CD4-positive, alpha-beta memory T cell (primary cell): ENCODE measurements around the gene TRIM65. TPM values are rescaled to one million over a fixed set of nuclear protein-coding genes. Genes with fewer than 3 reads are reported as not detected.

ENCODE experiments used
- CTCF ChIA-PET: fragments of 350-600 bp; sonication (Branson Sonifier 250); formaldehyde crosslinking; loops from one replicate; lab custom pipeline; 2021; ENCODE audit warnings: inconsistent platforms; ENCODE audit not compliant: partially characterized antibody; lab: Charles Lee
- POLR2A ChIA-PET: fragments of 350-600 bp; sonication (Branson Sonifier 250); formaldehyde crosslinking; loops from one replicate; lab custom pipeline; 2021; ENCODE audit not compliant: partially characterized antibody; lab: Charles Lee
- DNase-seq, 5 donors: peaks; one replicate each; pipeline versions ENCODE4 v3.0.0 to v3.0.0-alpha.2; 2020 to 2022; ENCODE audit warnings: mixed read lengths in 1 of 5
- H3K27ac ChIP-seq: one replicate; pipeline ENCODE4 v1.7.0; 2013; ENCODE audit warnings: low read depth, low read length
- H3K27me3 ChIP-seq: 2 replicates; pipeline ENCODE4 v1.7.0; 2013; ENCODE audit warnings: mild to moderate bottlenecking, low read length, moderate library complexity; ENCODE audit not compliant: insufficient read depth
- H3K36me3 ChIP-seq: 2 replicates; pipeline ENCODE4 v1.7.0; 2013; ENCODE audit warnings: mild to moderate bottlenecking, low read length, moderate library complexity; ENCODE audit not compliant: insufficient read depth
- H3K4me1 ChIP-seq: 2 replicates; pipeline ENCODE4 v1.7.0; 2013; ENCODE audit warnings: mild to moderate bottlenecking, low read length, moderate library complexity; ENCODE audit not compliant: insufficient read depth
- H3K4me3 ChIP-seq, 2 donors: one replicate each; pipeline ENCODE4 v1.7.0; 2013; ENCODE audit warnings: low read length in 2 of 2, mild to moderate bottlenecking in 1 of 2
- H3K9me3 ChIP-seq, 2 donors: one replicate each; pipeline ENCODE4 v1.7.0; 2013; ENCODE audit warnings: low read length in 2 of 2, control low read depth in 1 of 2; ENCODE audit not compliant: control insufficient read depth in 1 of 2
- H3K27ac Mint-ChIP-seq, 7 donors: one replicate each; pipeline ENCODE4 v1.8.0; 2020 to 2021; ENCODE audit warnings: mixed read lengths in 7 of 7, mild to moderate bottlenecking in 6 of 7, inconsistent platforms in 3 of 7, moderate library complexity in 3 of 7
- H3K27me3 Mint-ChIP-seq, 2 donors: one replicate each; pipeline ENCODE4 v1.8.0; 2020 to 2021; ENCODE audit warnings: mixed read lengths in 2 of 2
- H3K36me3 Mint-ChIP-seq, 2 donors: one replicate each; pipeline ENCODE4 v1.8.0; 2020 to 2021; ENCODE audit warnings: mixed read lengths in 2 of 2, inconsistent platforms in 1 of 2, mild to moderate bottlenecking in 1 of 2
- H3K4me1 Mint-ChIP-seq, 4 donors: one replicate each; pipeline ENCODE4 v1.8.0; 2020 to 2021; ENCODE audit warnings: mixed read lengths in 4 of 4, mild to moderate bottlenecking in 1 of 4
- H3K4me3 Mint-ChIP-seq, 8 donors: one replicate each; pipeline ENCODE4 v1.8.0; 2020 to 2021; ENCODE audit warnings: mixed read lengths in 8 of 8, mild to moderate bottlenecking in 7 of 8, moderate library complexity in 6 of 8, inconsistent platforms in 3 of 8
- H3K9me3 Mint-ChIP-seq, 8 donors: one replicate each; pipeline ENCODE4 v1.8.0; 2020 to 2021; ENCODE audit warnings: mixed read lengths in 8 of 8, mild to moderate bottlenecking in 5 of 8, inconsistent platforms in 3 of 8, moderate library complexity in 1 of 8
- intact Hi-C: fragments of 100-400 bp; cut with micrococcal nuclease; formaldehyde crosslinking; loops from one replicate; pipeline ENCODE4 v1.15.1; 2023
- polyA plus RNA-seq, 2 donors: library from polyadenylated mRNA; unstranded; fragments of 300-500 nt; fragmentation: Illumina TruSeq; gene quantifications; one replicate each; pipeline ENCODE4 v1.2.3, GENCODE V29; 2021
- total RNA-seq, 2 experiments: library from RNA; stranded (reverse); gene quantifications; one replicate each; pipeline ENCODE4 v1.2.3, GENCODE V29; 2021

The TRIM65 gene
- total and polyA plus RNA-seq, 4 experiments from 2014 or later = 17.7 to 36.9 (median 32.6) TPM

- Mint-ChIP-seq H3K36me3 (peaks cover 5 to 8% of the 10 kb centered on the region in 2 donors), H3K4me3 (no peak overlapping the region), H3K4me1 (peaks cover 3 to 15% (median 11%) of the 10 kb centered on the region in 4 donors), H3K27ac (peak overlapping the region in 2 of 7 donors; percentile 41 to 46), H3K27me3 (no peaks in the 10 kb centered on the region), H3K9me3 (no peaks in the 10 kb centered on the region)
- H3K36me3 ChIP-seq = peaks cover 5% of the 10 kb centered on the region
- ChIA-PET POLR2A (interaction anchor here (0.8 to 3.3 kb wide), 3 partner anchors 9 to 37 kb away, joined by 3 to 19 read pairs (median 7); partner anchors contain the start of gene TRIM65), CTCF (interaction anchor here (1.3 to 1.5 kb wide), 3 partner anchors 20 to 120 kb away, joined by 3 read pairs; partner anchors contain the start of gene GALK1)
- H3K9me3 ChIP-seq = no peaks in the 10 kb centered on the region
- no peaks in the 10 kb centered on the region for H3K27me3 ChIP-seq
- DNase-seq = no peak
- no peak overlapping the region for H3K4me3 ChIP-seq
- no peak overlapping the region for H3K27ac ChIP-seq
- H3K4me1 ChIP-seq = peaks cover 15% of the 10 kb centered on the region
- intact Hi-C loops = no loop called here
Measured at GRCh38 chr17:75885431-75885830, 11.3 kb downstream of the TRIM65 start.

- intact Hi-C loops = no loop called here
- Mint-ChIP-seq H3K27ac (peak overlapping the region in 4 of 7 donors; percentile 56 to 77 (median 67)), H3K27me3 (no peaks in the 10 kb centered on the region), H3K4me3 (peak overlapping the region in 6 of 8 donors; percentile 3 to 36 (median 17)), H3K36me3 (no peaks in the 10 kb centered on the region), H3K4me1 (peaks cover 12 to 28% (median 20%) of the 10 kb centered on the region in 4 donors), H3K9me3 (no peaks in the 10 kb centered on the region)
- H3K4me3 ChIP-seq = no peak overlapping the region
- H3K27me3 ChIP-seq = no peaks in the 10 kb centered on the region
- no peaks in the 10 kb centered on the region for H3K36me3 ChIP-seq
- peaks cover 30% of the 10 kb centered on the region for H3K4me1 ChIP-seq
- DNase-seq = peak in 1 of 5 donors; percentile 19
- POLR2A ChIA-PET = interaction anchor here (0.6 to 16.3 kb wide), 3 partner anchors 15 to 56 kb away, joined by 3 to 563 read pairs (median 337); partner anchors contain the start of genes MRPL38, TRIM65, UNC13D and WBP2
- CTCF ChIA-PET = interaction anchor here (0.8 to 14.1 kb wide), 4 partner anchors 14 to 128 kb away, joined by 3 to 266 read pairs (median 6); partner anchors contain the start of genes GALK1, TRIM65 and WBP2
- H3K27ac ChIP-seq = no peak overlapping the region
- no peaks in the 10 kb centered on the region for H3K9me3 ChIP-seq
Measured at GRCh38 chr17:75881678-75882454, 14.9 kb downstream of the TRIM65 start.

- ChIA-PET POLR2A (interaction anchor here (5.6 to 16.3 kb wide), 3 partner anchors 16 to 103 kb away, joined by 90 to 563 read pairs (median 337); partner anchors contain the start of genes MRPL38, TRIM65, UNC13D and WBP2), CTCF (interaction anchor here (1.2 to 14.1 kb wide), 4 partner anchors 14 to 48 kb away, joined by 3 to 266 read pairs (median 50); partner anchors contain the start of genes TRIM65 and WBP2)
Measured at GRCh38 chr17:75880266-75880665, 16.5 kb downstream of the TRIM65 start.

GRCh38 chr17:75878174-75878998 is 18.4 kb downstream of the TRIM65 start, which contains the start of gene TRIM47:
Gene TRIM47, minus strand, starts transcription at chr17:75878581. Its CDS starts 33 bp downstream, at chr17:75878548.
- intact Hi-C loops = no loop called here
- Histone ChIP-seq H3K36me3 (no peaks in the 10 kb centered on the region), H3K27ac (peak within 1 kb of the TSS; percentile 56)

More at GRCh38 chr17:75880266-75880665, 16.5 kb downstream of the TRIM65 start:
- peaks cover 24 to 44% (median 34%) of the 10 kb centered on the region in 4 donors for H3K4me1 Mint-ChIP-seq
- H3K27ac Mint-ChIP-seq = peak overlapping the region in 1 of 7 donors; percentile 19
- no peak overlapping the region for H3K27ac ChIP-seq
- intact Hi-C loops = no loop called here
- peak overlapping the region in 5 of 8 donors; percentile 43 to 58 (median 49) for H3K4me3 Mint-ChIP-seq
- peaks cover 46% of the 10 kb centered on the region for H3K4me1 ChIP-seq
- H3K36me3 Mint-ChIP-seq = peaks cover 0 to 6% of the 10 kb centered on the region in 2 donors
- no peaks in the 10 kb centered on the region for H3K9me3 Mint-ChIP-seq
- no peak for DNase-seq
- H3K27me3 ChIP-seq = no peaks in the 10 kb centered on the region
- no peaks in the 10 kb centered on the region for H3K9me3 ChIP-seq
- no peak overlapping the region for H3K4me3 ChIP-seq
- no peaks in the 10 kb centered on the region for H3K36me3 ChIP-seq
- no peaks in the 10 kb centered on the region for H3K27me3 Mint-ChIP-seq

GRCh38 chr17:75877752-75878173 is 19.0 kb downstream of the TRIM65 start:
- Mint-ChIP-seq H3K9me3 (no peaks in the 10 kb centered on the region), H3K36me3 (peaks cover 0 to 8% of the 10 kb centered on the region in 2 donors), H3K27ac (peak overlapping the region; percentile 88 to 97 (median 94)), H3K4me3 (peak overlapping the region; percentile 89 to 95 (median 91)), H3K27me3 (no peaks in the 10 kb centered on the region), H3K4me1 (peaks cover 26 to 62% (median 45%) of the 10 kb centered on the region in 4 donors)
- CTCF ChIA-PET = interaction anchor here (0.6 to 14.1 kb wide), 14 partner anchors 10 to 210 kb away, joined by 3 to 266 read pairs (median 4); partner anchors contain the start of genes GALK1, MRPL38, TRIM65 and UNK
- H3K4me1 ChIP-seq = peaks cover 64% of the 10 kb centered on the region
- H3K4me3 ChIP-seq = peak overlapping the region; percentile 61 to 76
- H3K27ac ChIP-seq = peak overlapping the region; percentile 56
- POLR2A ChIA-PET = interaction anchor here (0.5 to 16.3 kb wide), 13 partner anchors 8 to 682 kb away, joined by 3 to 563 read pairs (median 4); partner anchors contain the start of genes MRPL38, TRIM65, UNC13D and UNK
- intact Hi-C loops = no loop called here
- DNase-seq = peak; percentile 71 to 76 (median 75)
- H3K36me3 ChIP-seq = no peaks in the 10 kb centered on the region
- H3K27me3 ChIP-seq = no peaks in the 10 kb centered on the region
- no peaks in the 10 kb centered on the region for H3K9me3 ChIP-seq

More at GRCh38 chr17:75878174-75878998, 18.4 kb downstream of the TRIM65 start, which contains the start of gene TRIM47:
- H3K4me1 ChIP-seq = peaks cover 58% of the 10 kb centered on the region
- H3K4me1 Mint-ChIP-seq = peaks cover 24 to 56% (median 40%) of the 10 kb centered on the region in 4 donors
- H3K4me3 ChIP-seq = peak within 1 kb of the TSS; percentile 61 to 76
- no peaks in the 10 kb centered on the region for H3K9me3 ChIP-seq
- H3K4me3 Mint-ChIP-seq = peak within 1 kb of the TSS; percentile 89 to 95 (median 91)
- peak within 1 kb of the TSS; percentile 88 to 97 (median 94) for H3K27ac Mint-ChIP-seq
- ChIA-PET CTCF (interaction anchor here (0.8 to 14.1 kb wide), 10 partner anchors 11 to 127 kb away, joined by 3 to 266 read pairs (median 6); partner anchors contain the start of genes GALK1, MRPL38, TRIM65 and UNK), POLR2A (interaction anchor here (0.5 to 16.3 kb wide), 10 partner anchors 8 to 212 kb away, joined by 3 to 563 read pairs (median 5); partner anchors contain the start of genes ACOX1, MRPL38, TEN1 and TRIM65)
- H3K27me3 Mint-ChIP-seq = no peaks in the 10 kb centered on the region
- no peaks in the 10 kb centered on the region for H3K9me3 Mint-ChIP-seq
- peaks cover 0 to 8% of the 10 kb centered on the region in 2 donors for H3K36me3 Mint-ChIP-seq
- DNase-seq = peak in 1 of 5 donors; percentile 14
- no peaks in the 10 kb centered on the region for H3K27me3 ChIP-seq
